Peyer's patch (tissue), 4 donors: ENCODE data around the gene PXMP4. TPM values are rescaled to one million over a fixed set of nuclear protein-coding genes. Genes with fewer than 3 reads are reported as not detected.
A peak's percentile ranks its signal among the peaks of the same experiment; 100 is the strongest.

Experiments
- DNase-seq, 3 donors: peaks; one replicate each; pipeline ENCODE4 v3.0.0-alpha.2; 2017 to 2019
- H3K27ac ChIP-seq, 4 donors: fragments of 200-600 bp; sonication (generic); one replicate each; pipeline ENCODE4 v1.5.1; 2016 to 2019
- H3K27me3 ChIP-seq, 2 donors: fragments of 200-600 bp; sonication (generic); one replicate each; pipeline ENCODE4 v1.5.1; 2019
- H3K36me3 ChIP-seq, 3 donors: fragments of 200-600 bp; sonication (generic); one replicate each; pipeline ENCODE4 v1.5.1; 2016 to 2019
- H3K4me1 ChIP-seq, 4 donors: fragments of 200-600 bp; sonication (generic); one replicate each; pipeline ENCODE4 v1.5.1; 2016 to 2019
- H3K4me3 ChIP-seq, 4 donors: fragments of 200-600 bp; sonication (generic); 1 replicate in 3 of 4; 2 replicates in 1 of 4; pipeline ENCODE4 v1.5.1; 2016 to 2019; ENCODE audit warnings: mild to moderate bottlenecking in 1 of 4
- H3K9me3 ChIP-seq, 4 donors: fragments of 200-600 bp; sonication (generic); one replicate each; pipeline ENCODE4 v1.5.1; 2016 to 2019; ENCODE audit warnings: mild to moderate bottlenecking in 1 of 4
- CTCF ChIP-seq, 6 experiments: fragments of 450-650 bp in 4 of 6; fragments of 200-600 bp in 2 of 6; sonication (generic) in 1 of 6; IDR thresholded peaks; one replicate each; pipeline ENCODE4 v1.5.1; 2017 to 2019; ENCODE audit warnings: antibody characterized with exemption in 6 of 6, mild to moderate bottlenecking in 3 of 6, moderate library complexity in 1 of 6
- POLR2A ChIP-seq, 2 donors: fragments of 450-650 bp; IDR thresholded peaks; one replicate each; pipeline ENCODE4 v1.5.1; 2017; ENCODE audit warnings: antibody characterized with exemption in 2 of 2, mild to moderate bottlenecking in 2 of 2, moderate library complexity in 2 of 2
- total RNA-seq, 4 donors: library from RNA; depleted of rRNA; stranded (reverse); fragments of >200 nt; gene quantifications; one replicate each; pipeline ENCODE4 v1.1.0, GENCODE V29; 2016

PXMP4 gene
- total RNA-seq, 4 donors from 2014 or later: 0.83 to 15.3 (median 8.1) TPM

- H3K4me3 ChIP-seq: peak overlapping the region in 2 of 4 donors; percentile 90 to 93
- H3K4me1 ChIP-seq: peaks cover 0 to 48% (median 13%) of the 10 kb centered on the region in 4 donors
- no peak overlapping the region for H3K27ac ChIP-seq
- H3K27me3 ChIP-seq: no peaks in the 10 kb centered on the region
- TF ChIP-seq POLR2A (IDR thresholded peaks at IDR 0.05) (no peak), CTCF (IDR thresholded peaks at IDR 0.05) (no peak)
- no peaks in the 10 kb centered on the region for H3K9me3 ChIP-seq
- peaks cover 0 to 12% (median 0%) of the 10 kb centered on the region in 3 donors for H3K36me3 ChIP-seq
- DNase-seq: no peak
Measured at GRCh38 chr20:33672426-33673113, 47.5 kb downstream of the PXMP4 start.

- Histone ChIP-seq H3K4me3 (no peak overlapping the region), H3K27me3 (no peaks in the 10 kb centered on the region), H3K4me1 (peaks cover 0 to 53% (median 13%) of the 10 kb centered on the region in 4 donors), H3K9me3 (no peaks in the 10 kb centered on the region), H3K27ac (no peak overlapping the region), H3K36me3 (peaks cover 0 to 12% (median 0%) of the 10 kb centered on the region in 3 donors)
- TF ChIP-seq POLR2A (IDR thresholded peaks at IDR 0.05) (no peak), CTCF (IDR thresholded peaks at IDR 0.05) (no peak)
- DNase-seq: no peak
Measured at GRCh38 chr20:33671573-33672288, 48.4 kb downstream of the PXMP4 start.

GRCh38 chr20:33670715-33671499, 49.2 kb downstream of the PXMP4 start:
- TF ChIP-seq CTCF (IDR thresholded peaks at IDR 0.05) (no peak), POLR2A (IDR thresholded peaks at IDR 0.05) (no peak)
- H3K36me3 ChIP-seq: peaks cover 0 to 12% (median 0%) of the 10 kb centered on the region in 3 donors
- H3K27ac ChIP-seq: no peak overlapping the region
- DNase-seq: no peak
- peaks cover 0 to 53% (median 16%) of the 10 kb centered on the region in 4 donors for H3K4me1 ChIP-seq
- H3K4me3 ChIP-seq: no peak overlapping the region
- no peaks in the 10 kb centered on the region for H3K9me3 ChIP-seq
- H3K27me3 ChIP-seq: no peaks in the 10 kb centered on the region

- H3K36me3 ChIP-seq: peaks cover 0 to 12% (median 0%) of the 10 kb centered on the region in 3 donors
- H3K9me3 ChIP-seq: no peaks in the 10 kb centered on the region
- no peak overlapping the region for H3K27ac ChIP-seq
- no peak for DNase-seq
- H3K4me3 ChIP-seq: no peak overlapping the region
- peaks cover 0 to 48% (median 16%) of the 10 kb centered on the region in 4 donors for H3K4me1 ChIP-seq
- H3K27me3 ChIP-seq: no peaks in the 10 kb centered on the region
- TF ChIP-seq CTCF (IDR thresholded peaks at IDR 0.05): no peak
- no peak for TF ChIP-seq POLR2A (IDR thresholded peaks at IDR 0.05)
Measured at GRCh38 chr20:33669873-33670640, 50.1 kb downstream of the PXMP4 start.

GRCh38 chr20:33669224-33669623, 50.9 kb downstream of the PXMP4 start:
- peaks cover 0 to 46% (median 13%) of the 10 kb centered on the region in 4 donors for H3K4me1 ChIP-seq
- peaks cover 0 to 12% (median 0%) of the 10 kb centered on the region in 3 donors for H3K36me3 ChIP-seq
- H3K4me3 ChIP-seq: no peak overlapping the region
- DNase-seq: no peak
- no peak for TF ChIP-seq POLR2A (IDR thresholded peaks at IDR 0.05)
- TF ChIP-seq CTCF (IDR thresholded peaks at IDR 0.05): no peak
- H3K27ac ChIP-seq: no peak overlapping the region
- H3K9me3 ChIP-seq: no peaks in the 10 kb centered on the region
- no peaks in the 10 kb centered on the region for H3K27me3 ChIP-seq
